Measurements from ENCODE around the gene EEFSEC. TPM values are rescaled to one million over a fixed set of nuclear protein-coding genes. Genes with fewer than 3 reads are reported as not detected.

The EEFSEC gene
- total and polyA plus RNA-seq, 2 experiments from 2014 or later = 10.1 to 16.2 TPM

GRCh38 chr3:128170866-128171516 is 17.7 kb downstream of the EEFSEC start:
- Mint-ChIP-seq H3K27me3 (ENCODE audit: insufficient read depth, low read depth, poor library complexity) (peaks cover 13% of the 10 kb centered on the region), H3K36me3 (ENCODE audit: low read depth) (no peaks in the 10 kb centered on the region), H3K4me3 (no peak overlapping the region), H3K27ac (0 out of 2 replicates have a peak overlapping the region, but pooled peaks have one; percentile 20), H3K9me3 (no peaks in the 10 kb centered on the region), H3K4me1 (peaks cover 51% of the 10 kb centered on the region)
- H3F3A ChIP-seq (replicated peaks; ENCODE audit: low read depth) = no peaks in the 10 kb centered on the region
- TF ChIP-seq STAT1 (IDR thresholded peaks at IDR 0.05; ENCODE audit: unreplicated experiment) = no peak
- no peak for TF ChIP-seq ZNF331 (CRISPR knock-in tag; IDR thresholded peaks at IDR 0.05; ENCODE audit: low read depth)
- TF ChIP-seq REST (IDR thresholded peaks at IDR 0.05; ENCODE audit: unreplicated experiment) = no peak
- no peak for TF ChIP-seq JUNB (IDR thresholded peaks at IDR 0.05; ENCODE audit: unreplicated experiment)
- TF ChIP-seq ETS1 (IDR thresholded peaks at IDR 0.05) = no peak
- TF ChIP-seq EZH2 (IDR thresholded peaks at IDR 0.05; ENCODE audit: low read depth, unreplicated experiment) = no peak
- peak; percentile 64 to 76 for TF ChIP-seq CTCF (conservative IDR thresholded peaks at IDR 0.05; ENCODE audit: low read depth in 2 of 2)
- peaks cover 31% of the 10 kb centered on the region for H3K79me2 ChIP-seq (replicated peaks; ENCODE audit: insufficient read depth)
- peaks cover 21% of the 10 kb centered on the region for H3K4me1 ChIP-seq (ENCODE audit: insufficient read depth)
- H4K20me1 ChIP-seq (replicated peaks; ENCODE audit: insufficient read depth) = no peaks in the 10 kb centered on the region; the same call in 1 of the 2 replicates
- no peaks in the 10 kb centered on the region for H3K9me2 ChIP-seq (ENCODE audit: insufficient read depth)
- ATAC-seq = peak; percentile 35
- DNase-seq (ENCODE audit: low spot score) = peak; percentile 69
- no peaks in the 10 kb centered on the region for H3K36me3 ChIP-seq (ENCODE audit: insufficient read depth)
- no peaks in the 10 kb centered on the region for H3K27me3 ChIP-seq (ENCODE audit: insufficient read depth)
- H3K4me2 ChIP-seq = no peak overlapping the region
- no peak overlapping the region for H3K27ac ChIP-seq (ENCODE audit: low read depth)
- no peak overlapping the region for H3K4me3 ChIP-seq
- no peak overlapping the region for H2AFZ ChIP-seq

GRCh38 chr3:128173200-128173599 is 19.9 kb downstream of the EEFSEC start:
- no peaks in the 10 kb centered on the region for H3K9me3 Mint-ChIP-seq
- H3K4me3 Mint-ChIP-seq = no peak overlapping the region
- no peaks in the 10 kb centered on the region for H3K36me3 Mint-ChIP-seq (ENCODE audit: low read depth)
- H3K79me2 ChIP-seq (replicated peaks; ENCODE audit: insufficient read depth) = peaks cover 36% of the 10 kb centered on the region
- DNase-seq (ENCODE audit: low spot score) = no peak
- peak overlapping the region; percentile 47; the same call in 1 of the 2 replicates for H3K27ac ChIP-seq (ENCODE audit: low read depth)
- H3K9me2 ChIP-seq (ENCODE audit: insufficient read depth) = no peaks in the 10 kb centered on the region
- H2AFZ ChIP-seq = no peak overlapping the region
- no peak overlapping the region for H3K4me2 ChIP-seq
- no peak overlapping the region for H3K27ac Mint-ChIP-seq
- H3K4me3 ChIP-seq = no peak overlapping the region
- no peaks in the 10 kb centered on the region for H3F3A ChIP-seq (replicated peaks; ENCODE audit: low read depth)
- peaks cover 9% of the 10 kb centered on the region for H3K27me3 Mint-ChIP-seq (ENCODE audit: insufficient read depth, low read depth, poor library complexity)
- H3K4me1 ChIP-seq (ENCODE audit: insufficient read depth) = peaks cover 37% of the 10 kb centered on the region
- no peak for ATAC-seq
- no peaks in the 10 kb centered on the region for H3K36me3 ChIP-seq (ENCODE audit: insufficient read depth)
- no peak for TF ChIP-seq STAT1 (IDR thresholded peaks at IDR 0.05; ENCODE audit: unreplicated experiment)
- peaks cover 45% of the 10 kb centered on the region for H3K4me1 Mint-ChIP-seq
- H3K27me3 ChIP-seq (ENCODE audit: insufficient read depth) = no peaks in the 10 kb centered on the region
- no peaks in the 10 kb centered on the region; the same call in 1 of the 2 replicates for H4K20me1 ChIP-seq (replicated peaks; ENCODE audit: insufficient read depth)
